Measurements from ENCODE around the gene GAS6.

DNA sequence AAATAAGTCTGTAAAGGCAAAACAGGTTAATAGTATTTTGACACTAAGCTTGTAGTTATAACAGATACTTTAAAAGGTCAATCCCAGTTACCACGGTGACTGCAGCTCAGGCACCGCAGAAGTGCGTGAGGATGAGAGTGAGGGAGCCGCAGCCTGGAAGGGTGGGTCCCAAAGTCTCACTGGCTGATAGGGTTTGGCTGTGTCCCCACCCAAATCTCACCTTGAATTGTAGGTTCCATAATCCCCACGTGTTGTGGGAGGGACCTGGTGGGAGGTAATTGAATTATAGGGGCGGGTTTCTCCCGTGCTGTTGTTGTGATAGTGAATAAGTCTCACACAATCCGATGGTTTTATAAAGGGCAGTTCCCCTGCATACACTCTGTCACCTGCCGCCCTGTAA is 40.0 kb upstream of the GAS6 start:
- TF ChIP-seq, protein P1, sequence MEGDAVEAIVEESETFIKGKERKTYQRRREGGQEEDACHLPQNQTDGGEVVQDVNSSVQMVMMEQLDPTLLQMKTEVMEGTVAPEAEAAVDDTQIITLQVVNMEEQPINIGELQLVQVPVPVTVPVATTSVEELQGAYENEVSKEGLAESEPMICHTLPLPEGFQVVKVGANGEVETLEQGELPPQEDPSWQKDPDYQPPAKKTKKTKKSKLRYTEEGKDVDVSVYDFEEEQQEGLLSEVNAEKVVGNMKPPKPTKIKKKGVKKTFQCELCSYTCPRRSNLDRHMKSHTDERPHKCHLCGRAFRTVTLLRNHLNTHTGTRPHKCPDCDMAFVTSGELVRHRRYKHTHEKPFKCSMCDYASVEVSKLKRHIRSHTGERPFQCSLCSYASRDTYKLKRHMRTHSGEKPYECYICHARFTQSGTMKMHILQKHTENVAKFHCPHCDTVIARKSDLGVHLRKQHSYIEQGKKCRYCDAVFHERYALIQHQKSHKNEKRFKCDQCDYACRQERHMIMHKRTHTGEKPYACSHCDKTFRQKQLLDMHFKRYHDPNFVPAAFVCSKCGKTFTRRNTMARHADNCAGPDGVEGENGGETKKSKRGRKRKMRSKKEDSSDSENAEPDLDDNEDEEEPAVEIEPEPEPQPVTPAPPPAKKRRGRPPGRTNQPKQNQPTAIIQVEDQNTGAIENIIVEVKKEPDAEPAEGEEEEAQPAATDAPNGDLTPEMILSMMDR (conservative IDR thresholded peaks at IDR 0.05 in 1 of 2, IDR thresholded peaks at IDR 0.05 in 1 of 2; ENCODE audit: low read depth in 1 of 2, low read length in 2 of 2): no peak
- no peak for TF ChIP-seq EZH2 (IDR thresholded peaks at IDR 0.05; ENCODE audit: low read length, missing control alignments)
